Measurements from ENCODE around the gene CITED1.

DNA sequence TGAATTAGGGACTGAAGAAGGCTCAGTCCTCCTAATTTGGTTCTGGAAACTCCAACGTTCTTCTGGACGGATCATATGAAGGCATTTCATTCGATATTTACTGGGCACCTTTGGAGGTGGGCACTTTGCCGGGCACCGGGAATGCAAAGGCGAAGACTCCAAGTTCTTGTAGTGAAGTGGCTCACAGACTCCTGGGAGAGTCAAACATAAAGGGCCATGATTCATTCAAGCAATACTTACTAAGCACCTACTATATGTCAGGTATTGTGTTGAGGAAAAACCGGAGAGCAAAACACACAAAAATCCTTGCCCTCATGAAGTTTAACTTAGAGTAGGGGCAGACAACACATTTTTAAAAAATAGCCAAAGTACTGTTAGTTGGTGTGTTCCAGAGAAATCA lies 49.9 kb downstream of the CITED1 start:
- TF ChIP-seq, protein P1, sequence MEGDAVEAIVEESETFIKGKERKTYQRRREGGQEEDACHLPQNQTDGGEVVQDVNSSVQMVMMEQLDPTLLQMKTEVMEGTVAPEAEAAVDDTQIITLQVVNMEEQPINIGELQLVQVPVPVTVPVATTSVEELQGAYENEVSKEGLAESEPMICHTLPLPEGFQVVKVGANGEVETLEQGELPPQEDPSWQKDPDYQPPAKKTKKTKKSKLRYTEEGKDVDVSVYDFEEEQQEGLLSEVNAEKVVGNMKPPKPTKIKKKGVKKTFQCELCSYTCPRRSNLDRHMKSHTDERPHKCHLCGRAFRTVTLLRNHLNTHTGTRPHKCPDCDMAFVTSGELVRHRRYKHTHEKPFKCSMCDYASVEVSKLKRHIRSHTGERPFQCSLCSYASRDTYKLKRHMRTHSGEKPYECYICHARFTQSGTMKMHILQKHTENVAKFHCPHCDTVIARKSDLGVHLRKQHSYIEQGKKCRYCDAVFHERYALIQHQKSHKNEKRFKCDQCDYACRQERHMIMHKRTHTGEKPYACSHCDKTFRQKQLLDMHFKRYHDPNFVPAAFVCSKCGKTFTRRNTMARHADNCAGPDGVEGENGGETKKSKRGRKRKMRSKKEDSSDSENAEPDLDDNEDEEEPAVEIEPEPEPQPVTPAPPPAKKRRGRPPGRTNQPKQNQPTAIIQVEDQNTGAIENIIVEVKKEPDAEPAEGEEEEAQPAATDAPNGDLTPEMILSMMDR (conservative IDR thresholded peaks at IDR 0.05 in 1 of 2, IDR thresholded peaks at IDR 0.05 in 1 of 2; ENCODE audit: low read depth in 1 of 2, low read length in 2 of 2), result no peak
- no peak for TF ChIP-seq EZH2 (IDR thresholded peaks at IDR 0.05; ENCODE audit: low read length, missing control alignments)
